ENCODE data around the gene TMEM255A.
A peak's percentile ranks its signal among the peaks of the same experiment; 100 is the strongest.

TMEM255A gene

DNA sequence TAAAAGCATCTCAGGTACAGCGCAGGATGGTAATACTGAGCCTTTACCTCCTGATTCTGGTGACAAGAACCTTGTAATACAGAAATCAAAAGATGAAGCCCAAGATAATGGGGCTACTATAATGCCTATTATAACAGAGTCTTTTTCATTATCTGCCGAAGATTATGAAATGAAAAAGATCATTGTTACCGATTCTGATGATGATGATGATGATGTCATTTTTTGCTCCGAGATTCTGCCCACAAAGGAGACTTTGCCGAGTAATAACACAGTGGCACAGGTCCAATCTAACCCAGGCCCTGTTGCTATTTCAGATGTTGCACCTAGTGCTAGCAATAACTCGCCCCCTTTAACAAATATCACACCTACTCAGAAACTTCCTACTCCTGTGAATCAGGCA, 57.5 kb downstream of the TMEM255A start:
- TF ChIP-seq, protein P1, sequence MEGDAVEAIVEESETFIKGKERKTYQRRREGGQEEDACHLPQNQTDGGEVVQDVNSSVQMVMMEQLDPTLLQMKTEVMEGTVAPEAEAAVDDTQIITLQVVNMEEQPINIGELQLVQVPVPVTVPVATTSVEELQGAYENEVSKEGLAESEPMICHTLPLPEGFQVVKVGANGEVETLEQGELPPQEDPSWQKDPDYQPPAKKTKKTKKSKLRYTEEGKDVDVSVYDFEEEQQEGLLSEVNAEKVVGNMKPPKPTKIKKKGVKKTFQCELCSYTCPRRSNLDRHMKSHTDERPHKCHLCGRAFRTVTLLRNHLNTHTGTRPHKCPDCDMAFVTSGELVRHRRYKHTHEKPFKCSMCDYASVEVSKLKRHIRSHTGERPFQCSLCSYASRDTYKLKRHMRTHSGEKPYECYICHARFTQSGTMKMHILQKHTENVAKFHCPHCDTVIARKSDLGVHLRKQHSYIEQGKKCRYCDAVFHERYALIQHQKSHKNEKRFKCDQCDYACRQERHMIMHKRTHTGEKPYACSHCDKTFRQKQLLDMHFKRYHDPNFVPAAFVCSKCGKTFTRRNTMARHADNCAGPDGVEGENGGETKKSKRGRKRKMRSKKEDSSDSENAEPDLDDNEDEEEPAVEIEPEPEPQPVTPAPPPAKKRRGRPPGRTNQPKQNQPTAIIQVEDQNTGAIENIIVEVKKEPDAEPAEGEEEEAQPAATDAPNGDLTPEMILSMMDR (IDR thresholded peaks at IDR 0.05; ENCODE audit: low read length, missing control alignments) = no peak
- H3K4me3 ChIP-seq (replicated peaks; ENCODE audit: low read depth, low read length) = no peak overlapping the region
- DNase-seq (ENCODE audit: low read depth) = no peak

DNA sequence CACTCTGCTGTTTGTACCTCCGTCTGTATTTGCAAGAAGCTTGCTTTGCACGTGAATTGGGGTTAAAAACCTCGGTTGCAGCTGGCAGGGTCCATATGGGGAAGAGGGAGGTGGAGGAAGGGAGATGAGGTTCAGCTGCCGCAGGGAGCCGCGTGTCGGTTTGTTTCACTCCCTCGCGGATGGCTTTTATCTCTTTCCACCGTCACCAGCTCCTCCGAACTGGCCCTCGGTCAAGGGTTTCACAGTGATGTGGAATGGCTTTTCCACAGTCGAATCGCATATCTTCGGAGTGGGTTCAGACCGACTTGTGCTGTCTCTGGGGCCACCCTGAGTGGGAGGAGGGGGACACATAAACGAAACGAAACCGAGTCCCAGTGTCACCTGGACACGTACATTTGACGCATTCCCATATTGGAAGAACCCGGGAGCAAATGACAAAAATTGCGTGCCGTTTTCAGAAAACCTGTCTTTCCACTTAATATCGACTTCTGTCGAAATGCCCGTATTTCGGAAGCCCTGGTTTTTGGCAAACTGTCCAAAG, 59.7 kb downstream of the TMEM255A start:
- DNase-seq (ENCODE audit: low read depth) = peak; percentile 31
- TF ChIP-seq, protein P1 (IDR thresholded peaks at IDR 0.05; ENCODE audit: low read length, missing control alignments) = no peak
- peak overlapping the region; percentile 80 for H3K4me3 ChIP-seq (replicated peaks; ENCODE audit: low read depth, low read length)

DNA sequence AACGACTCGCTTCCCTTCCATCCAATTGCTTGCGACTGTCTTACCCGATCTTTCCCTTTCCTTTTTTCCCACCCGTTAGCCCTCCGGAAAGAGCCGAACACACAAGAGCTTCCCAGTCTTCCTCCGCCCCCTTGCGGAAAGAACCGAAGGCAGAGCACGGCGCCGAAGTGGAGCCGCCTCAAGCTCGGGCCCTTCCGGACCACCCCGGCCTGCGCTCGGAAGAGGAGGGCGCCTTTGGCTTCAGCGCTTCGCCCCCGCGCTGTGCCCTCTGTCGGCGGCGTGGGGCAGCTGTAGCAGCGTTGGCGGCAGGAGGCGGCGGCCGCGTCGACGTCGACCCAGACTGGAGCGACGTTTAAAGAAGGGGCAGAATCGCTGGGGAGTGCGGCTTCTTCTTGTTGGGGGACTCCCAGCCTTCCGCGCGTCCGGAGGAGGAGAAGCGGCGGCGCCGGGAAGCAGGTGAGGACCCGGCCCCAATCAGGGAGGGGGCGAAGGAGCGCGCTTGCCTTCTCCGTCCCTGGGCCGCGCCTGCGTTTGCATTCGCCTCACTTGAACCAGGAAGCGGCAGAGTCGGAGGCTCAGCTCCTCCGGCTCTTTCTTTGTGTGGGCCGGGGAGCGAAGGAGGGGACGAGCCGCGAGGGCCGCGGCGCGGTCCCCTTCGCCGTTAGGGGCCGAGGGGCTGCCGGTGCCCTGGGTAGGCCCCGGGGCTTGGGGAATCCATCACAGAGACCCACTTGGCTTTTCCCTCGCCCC, 60.6 kb downstream of the TMEM255A start, which contains the start of gene ZBTB33:
Gene ZBTB33, plus strand, starts transcription at position 291 of the 750 bp plus-strand sequence. CDS start 2,604 bp downstream, outside the sequence.
- DNase-seq (ENCODE audit: low read depth) = peak; percentile 95
- TF ChIP-seq, protein P1 (IDR thresholded peaks at IDR 0.05; ENCODE audit: low read length, missing control alignments) = peak; percentile 43
- peak within 1 kb of the TSS; percentile 80 for H3K4me3 ChIP-seq (replicated peaks; ENCODE audit: low read depth, low read length)

DNA sequence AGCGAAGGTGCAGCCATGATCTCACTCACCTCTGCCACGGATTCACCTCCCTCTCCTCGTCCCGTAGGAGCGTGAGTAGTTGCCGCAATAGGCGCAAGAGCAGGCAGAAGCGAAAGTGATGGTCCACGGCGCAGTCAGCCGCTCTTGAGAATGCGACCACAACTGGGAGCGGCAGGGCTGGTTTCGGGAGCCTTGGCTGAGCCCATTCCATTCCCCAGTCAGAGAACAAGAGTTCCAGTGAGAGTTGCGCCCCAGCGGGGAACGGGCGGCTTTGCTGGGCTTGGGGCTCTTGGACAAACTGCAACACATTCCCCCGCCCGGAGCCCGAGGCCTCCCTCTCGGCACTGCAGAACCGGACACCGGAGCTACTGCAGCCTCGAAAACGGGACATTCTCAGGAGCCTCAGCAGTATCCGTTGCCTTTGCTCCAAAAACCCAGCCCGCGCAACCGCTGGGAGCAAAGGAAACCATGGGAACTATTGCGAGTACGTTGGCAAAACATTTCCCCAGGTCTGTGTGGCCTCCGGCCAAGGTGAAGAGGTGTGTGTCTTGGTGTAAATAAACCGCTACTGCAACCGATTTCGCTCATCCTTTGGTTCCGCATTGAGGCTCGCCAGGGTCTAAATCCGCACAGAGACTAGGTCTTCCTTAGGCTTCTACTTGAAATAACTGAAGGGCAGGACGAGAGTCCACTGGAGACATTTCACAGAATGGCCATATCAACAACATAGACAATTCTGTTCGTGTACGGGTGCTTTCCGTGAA, 66.3 kb downstream of the TMEM255A start:
- peak; percentile 90 for DNase-seq (ENCODE audit: low read depth)
- TF ChIP-seq, protein P1 (IDR thresholded peaks at IDR 0.05; ENCODE audit: low read length, missing control alignments) = no peak
- peak overlapping the region; percentile 64 for H3K4me3 ChIP-seq (replicated peaks; ENCODE audit: low read depth, low read length)

DNA sequence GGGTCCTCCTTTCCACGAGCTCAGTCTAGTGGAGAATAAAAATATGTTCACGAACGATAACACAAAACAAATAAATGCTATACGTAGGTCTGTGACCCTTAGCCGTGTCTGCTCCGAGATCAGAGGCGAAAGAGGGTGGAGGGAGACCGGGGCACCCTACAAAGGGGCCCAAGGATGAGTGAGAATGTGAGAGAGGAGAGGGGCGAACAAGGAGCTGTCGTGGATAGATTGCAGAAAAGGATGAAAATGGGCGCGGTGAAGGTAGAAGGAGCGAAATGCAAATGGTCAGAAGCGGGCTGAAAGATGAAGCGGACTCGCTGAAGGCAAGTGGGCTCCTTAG, 66.9 kb downstream of the TMEM255A start:
- no peak for DNase-seq (ENCODE audit: low read depth)
- TF ChIP-seq, protein P1 (IDR thresholded peaks at IDR 0.05; ENCODE audit: low read length, missing control alignments) = no peak
- H3K4me3 ChIP-seq (replicated peaks; ENCODE audit: low read depth, low read length) = peak overlapping the region; percentile 64

DNA sequence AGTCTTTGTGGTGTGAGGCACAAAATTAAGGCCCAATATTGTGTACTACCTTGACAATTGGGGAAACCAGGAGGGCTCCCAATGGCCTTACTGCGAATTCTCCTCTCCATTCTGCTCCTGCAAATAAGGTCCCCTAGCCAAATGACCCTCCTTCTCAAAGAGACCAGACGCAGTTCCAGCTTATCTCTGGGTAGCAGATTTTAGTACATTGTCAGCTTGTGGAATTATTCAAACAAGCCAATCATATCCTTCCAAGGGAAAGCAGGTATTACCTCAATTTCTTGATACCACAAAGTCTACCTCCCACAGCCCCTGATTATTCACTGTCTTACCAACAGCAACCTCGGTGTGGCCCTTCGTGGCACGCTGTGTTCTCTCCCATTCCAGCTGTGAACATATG, 68.4 kb downstream of the TMEM255A start:
- H3K4me3 ChIP-seq (replicated peaks; ENCODE audit: low read depth, low read length) = no peak overlapping the region
- TF ChIP-seq, protein P1 (IDR thresholded peaks at IDR 0.05; ENCODE audit: low read length, missing control alignments) = no peak
- DNase-seq (ENCODE audit: low read depth) = no peak

All from fibroblast of pulmonary artery (primary cell).